Mesendoderm (in vitro differentiated cells): ENCODE results near the gene SMARCA2.

Experiments
- DNase-seq: peaks from one replicate; pipeline ENCODE4 v3.0.0; 2013
- H2AK5ac ChIP-seq: 2 replicates; pipeline ENCODE4 v1.6.1; 2013; ENCODE audit warnings: low read length, inconsistent platforms
- H2BK120ac ChIP-seq: 2 replicates; pipeline ENCODE4 v1.6.1; 2013; ENCODE audit warnings: low read depth, mild to moderate bottlenecking, low read length, moderate library complexity, mixed read lengths
- H2BK15ac ChIP-seq: replicated peaks from 2 replicates; pipeline ENCODE4 v1.6.1; 2013; ENCODE audit warnings: low read depth, mild to moderate bottlenecking, moderate library complexity
- H2BK5ac ChIP-seq: 2 replicates; pipeline ENCODE4 v1.6.1; 2013; ENCODE audit warnings: low read length, inconsistent platforms
- H3K18ac ChIP-seq: 2 replicates; pipeline ENCODE4 v1.6.1; 2013; ENCODE audit warnings: mild to moderate bottlenecking, low read length, mixed read lengths
- H3K23ac ChIP-seq: one replicate; pipeline ENCODE4 v1.6.1; 2013; ENCODE audit warnings: low read length
- H3K27ac ChIP-seq: 2 replicates; pipeline ENCODE4 v1.5.1; 2013; ENCODE audit warnings: low read depth, mild to moderate bottlenecking, inconsistent platforms, low read length, moderate library complexity
- H3K27me3 ChIP-seq: 2 replicates; pipeline ENCODE4 v1.6.1; 2013; ENCODE audit warnings: low read length, control low read depth, mild to moderate bottlenecking, inconsistent platforms; ENCODE audit not compliant: insufficient read depth, poor library complexity
- H3K36me3 ChIP-seq: 2 replicates; pipeline ENCODE4 v1.6.1; 2013; ENCODE audit warnings: low read length, inconsistent platforms; ENCODE audit not compliant: control insufficient read depth, insufficient read depth
- H3K4ac ChIP-seq: one replicate; pipeline ENCODE4 v1.6.1; 2013; ENCODE audit warnings: low read depth, mild to moderate bottlenecking, low read length, moderate library complexity
- H3K4me1 ChIP-seq: 2 replicates; pipeline ENCODE4 v1.6.1; 2013; ENCODE audit warnings: low read depth, low read length, inconsistent platforms; ENCODE audit not compliant: control insufficient read depth
- H3K4me2 ChIP-seq: 2 replicates; pipeline ENCODE4 v1.6.1; 2013; ENCODE audit warnings: low read length
- H3K4me3 ChIP-seq: 2 replicates; pipeline ENCODE4 v1.5.1; 2013; ENCODE audit warnings: mild to moderate bottlenecking, low read length
- H3K56ac ChIP-seq: one replicate; pipeline ENCODE4 v1.6.1; 2013; ENCODE audit warnings: low read length
- H3K79me1 ChIP-seq: 2 replicates; pipeline ENCODE4 v1.6.1; 2013; ENCODE audit warnings: low read length, inconsistent platforms
- H3K79me2 ChIP-seq: 2 replicates; pipeline ENCODE4 v1.6.1; 2013; ENCODE audit warnings: mild to moderate bottlenecking, low read length; ENCODE audit not compliant: control insufficient read depth, insufficient read depth
- H3K9ac ChIP-seq: 2 replicates; pipeline ENCODE4 v1.6.1; 2013; ENCODE audit warnings: low read length, inconsistent platforms
- H4K5ac ChIP-seq: one replicate; pipeline ENCODE4 v1.6.1; 2013; ENCODE audit warnings: low read length
- H4K8ac ChIP-seq: one replicate; pipeline ENCODE4 v1.6.1; 2013; ENCODE audit warnings: low read depth, mild to moderate bottlenecking, control low read depth, low read length, moderate library complexity
- WGBS: extraction: QIAGEN DNeasy Blood & Tissue Kit; methylation state at CpG from one replicate; pipeline ENCODE4 v1.1.7; 2013; ENCODE audit warnings: low lambda C conversion rate, missing lambda C conversion rate; ENCODE audit not compliant: insufficient coverage; ENCODE audit errors: extremely low coverage; 5-methylcytosine and 5-hydroxymethylcytosine counted together

The SMARCA2 gene

GRCh38 chr9:2164268-2164667 lies 149.1 kb downstream of the SMARCA2 start:
- Histone ChIP-seq H2BK5ac (no peak overlapping the region), H2BK120ac (no peak overlapping the region), H4K5ac (no peak overlapping the region), H3K9ac (no peak overlapping the region), H3K4me3 (no peak overlapping the region), H3K27me3 (no peaks in the 10 kb centered on the region), H3K4me1 (peaks cover 7% of the 10 kb centered on the region), H3K36me3 (no peaks in the 10 kb centered on the region), H3K27ac (no peak overlapping the region), H2AK5ac (no peak overlapping the region), H2BK15ac (no peak overlapping the region), H3K18ac (no peak overlapping the region), H4K8ac (no peak overlapping the region), H3K79me1 (no peaks in the 10 kb centered on the region), H3K56ac (no peak overlapping the region), H3K23ac (no peak overlapping the region), H3K4me2 (no peak overlapping the region), H3K4ac (no peak overlapping the region), H3K79me2 (no peaks in the 10 kb centered on the region)
- no CpG with 5 or more reads among the region's 1 CpG for WGBS
- DNase-seq, result no peak

- no peak overlapping the region for H2BK5ac ChIP-seq
Measured at GRCh38 chr9:2166203-2166602, 151.1 kb downstream of the SMARCA2 start.

DNA sequence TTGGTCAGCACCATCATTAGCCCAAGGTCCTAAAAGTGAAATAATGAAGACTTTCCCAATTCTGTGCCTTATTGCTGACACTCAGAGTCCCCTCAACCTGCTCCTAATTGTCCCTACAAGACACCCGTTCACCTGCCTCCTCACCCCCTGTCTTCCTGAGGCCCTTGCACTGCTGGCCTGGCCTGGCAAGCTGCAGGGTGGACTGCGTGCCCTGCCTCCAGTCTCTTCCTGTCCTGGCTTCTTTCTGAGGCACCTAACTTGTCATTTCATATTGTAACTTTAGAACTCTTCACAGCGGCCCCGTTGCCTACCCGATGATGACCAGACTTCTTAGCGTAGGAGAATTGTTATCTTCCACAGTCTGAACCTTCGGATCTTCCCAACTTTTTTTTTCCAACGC lies 153.9 kb downstream of the SMARCA2 start:
- peaks cover 4% of the 10 kb centered on the region for H3K4me1 ChIP-seq
- H3K79me2 ChIP-seq, result no peaks in the 10 kb centered on the region
- WGBS, result no CpG with 5 or more reads among the region's 8 CpGs
- H3K4ac ChIP-seq, result no peak overlapping the region
- no peak overlapping the region for H3K23ac ChIP-seq
- H2BK120ac ChIP-seq, result no peak overlapping the region
- no peak overlapping the region for H3K9ac ChIP-seq
- H2BK15ac ChIP-seq, result no peak overlapping the region
- no peak overlapping the region for H2BK5ac ChIP-seq
- H3K79me1 ChIP-seq, result no peaks in the 10 kb centered on the region
- no peak overlapping the region for H3K27ac ChIP-seq
- H3K36me3 ChIP-seq, result no peaks in the 10 kb centered on the region
- no peak overlapping the region for H3K18ac ChIP-seq
- no peak overlapping the region for H4K8ac ChIP-seq
- no peak overlapping the region for H4K5ac ChIP-seq
- no peak for DNase-seq
- H2AK5ac ChIP-seq, result no peak overlapping the region
- H3K56ac ChIP-seq, result no peak overlapping the region
- no peak overlapping the region for H3K4me2 ChIP-seq
- no peak overlapping the region for H3K4me3 ChIP-seq
- H3K27me3 ChIP-seq, result no peaks in the 10 kb centered on the region

More at GRCh38 chr9:2166203-2166602, 151.1 kb downstream of the SMARCA2 start:
- Histone ChIP-seq H3K4me3 (no peak overlapping the region), H2BK120ac (no peak overlapping the region), H3K9ac (no peak overlapping the region), H3K23ac (no peak overlapping the region), H3K4me2 (no peak overlapping the region), H4K5ac (no peak overlapping the region), H3K36me3 (no peaks in the 10 kb centered on the region), H3K79me2 (no peaks in the 10 kb centered on the region), H3K18ac (no peak overlapping the region), H3K79me1 (no peaks in the 10 kb centered on the region), H2AK5ac (no peak overlapping the region), H2BK15ac (no peak overlapping the region), H3K4ac (no peak overlapping the region), H3K56ac (no peak overlapping the region), H3K27me3 (no peaks in the 10 kb centered on the region), H3K27ac (no peak overlapping the region), H4K8ac (no peak overlapping the region), H3K4me1 (peaks cover 6% of the 10 kb centered on the region)
- WGBS, result no CpG with 5 or more reads among the region's 1 CpG
- no peak for DNase-seq

- no peaks in the 10 kb centered on the region for H3K79me2 ChIP-seq
- no peak overlapping the region for H4K5ac ChIP-seq
- H3K18ac ChIP-seq, result no peak overlapping the region
- H2BK120ac ChIP-seq, result no peak overlapping the region
- H3K36me3 ChIP-seq, result no peaks in the 10 kb centered on the region
- H3K56ac ChIP-seq, result no peak overlapping the region
- no peak overlapping the region for H3K27ac ChIP-seq
- H3K79me1 ChIP-seq, result no peaks in the 10 kb centered on the region
- WGBS, result no CpG with 5 or more reads among the region's 6 CpGs
- no peak overlapping the region for H3K9ac ChIP-seq
- H2AK5ac ChIP-seq, result no peak overlapping the region
- no peaks in the 10 kb centered on the region for H3K27me3 ChIP-seq
- H2BK15ac ChIP-seq, result no peak overlapping the region
- no peak overlapping the region for H4K8ac ChIP-seq
- H3K4ac ChIP-seq, result no peak overlapping the region
- no peak overlapping the region for H3K23ac ChIP-seq
- DNase-seq, result no peak
- H2BK5ac ChIP-seq, result no peak overlapping the region
- no peak overlapping the region for H3K4me3 ChIP-seq
- H3K4me2 ChIP-seq, result no peak overlapping the region
- peaks cover 4% of the 10 kb centered on the region for H3K4me1 ChIP-seq
Measured at GRCh38 chr9:2170722-2171121, 155.6 kb downstream of the SMARCA2 start.

DNA sequence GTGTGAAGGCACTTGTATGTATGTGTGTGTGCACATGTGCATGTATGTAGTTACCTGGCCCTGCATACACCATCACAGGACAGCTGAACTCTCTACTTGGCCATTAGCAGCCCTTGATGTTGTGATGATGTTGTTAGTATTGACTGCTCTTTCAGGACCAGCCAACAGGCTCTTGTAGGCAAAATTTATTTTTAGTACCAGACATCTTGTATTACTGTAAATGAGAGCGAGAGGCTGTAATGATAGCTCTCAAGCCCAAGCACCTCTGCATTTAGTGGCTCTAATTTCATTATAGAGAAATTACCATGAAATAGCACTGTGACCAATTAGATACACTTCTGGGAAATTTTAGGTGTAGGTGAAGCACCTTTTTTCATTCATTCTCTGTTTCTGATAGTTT lies 158.0 kb downstream of the SMARCA2 start:
- H4K5ac ChIP-seq, result no peak overlapping the region
- no peak overlapping the region for H3K4me3 ChIP-seq
- no peaks in the 10 kb centered on the region for H3K79me1 ChIP-seq
- H4K8ac ChIP-seq, result no peak overlapping the region
- H2BK15ac ChIP-seq, result no peak overlapping the region
- no peak overlapping the region for H3K56ac ChIP-seq
- H3K9ac ChIP-seq, result no peak overlapping the region
- no CpG with 5 or more reads among the region's 1 CpG for WGBS
- H3K79me2 ChIP-seq, result no peaks in the 10 kb centered on the region
- no peaks in the 10 kb centered on the region for H3K4me1 ChIP-seq
- no peaks in the 10 kb centered on the region for H3K36me3 ChIP-seq
- no peak overlapping the region for H3K4me2 ChIP-seq
- no peak overlapping the region for H3K18ac ChIP-seq
- no peak overlapping the region for H2BK5ac ChIP-seq
- DNase-seq, result no peak
- H3K27ac ChIP-seq, result no peak overlapping the region
- no peak overlapping the region for H2BK120ac ChIP-seq
- H3K4ac ChIP-seq, result no peak overlapping the region
- no peak overlapping the region for H3K23ac ChIP-seq
- no peak overlapping the region for H2AK5ac ChIP-seq
- H3K27me3 ChIP-seq, result no peaks in the 10 kb centered on the region

DNA sequence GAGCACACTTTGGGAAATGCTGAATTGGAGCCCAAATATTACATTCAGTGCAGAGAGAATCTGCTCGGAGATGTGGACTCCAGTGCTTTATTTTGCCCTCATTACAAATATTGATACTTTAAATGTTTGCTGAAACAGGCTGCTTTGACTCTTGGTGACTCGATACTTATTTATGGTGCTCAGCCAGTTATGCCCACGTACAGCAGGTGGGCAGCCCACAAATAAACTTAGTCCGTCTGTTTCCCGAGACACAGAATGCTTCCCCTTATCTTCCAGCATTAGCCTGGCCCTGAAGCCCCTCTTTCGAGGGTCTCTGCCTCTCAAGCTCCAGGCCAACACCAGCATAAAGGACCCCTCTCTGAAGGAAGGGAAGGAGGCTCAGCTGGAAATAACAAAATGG lies 158.7 kb downstream of the SMARCA2 start:
- Histone ChIP-seq H2BK5ac (no peak overlapping the region), H4K5ac (no peak overlapping the region), H2BK15ac (no peak overlapping the region), H3K27ac (no peak overlapping the region), H3K4me3 (no peak overlapping the region), H3K9ac (no peak overlapping the region), H4K8ac (no peak overlapping the region), H3K4me1 (no peaks in the 10 kb centered on the region), H2BK120ac (no peak overlapping the region), H3K56ac (no peak overlapping the region), H3K79me1 (no peaks in the 10 kb centered on the region), H3K79me2 (no peaks in the 10 kb centered on the region), H3K4me2 (no peak overlapping the region), H3K18ac (no peak overlapping the region), H3K36me3 (no peaks in the 10 kb centered on the region), H2AK5ac (no peak overlapping the region), H3K4ac (no peak overlapping the region), H3K27me3 (no peaks in the 10 kb centered on the region), H3K23ac (no peak overlapping the region)
- DNase-seq, result no peak
- no CpG with 5 or more reads among the region's 6 CpGs for WGBS
